Breast epithelium (tissue), 3 donors: ENCODE results near the gene SEMA3F.

ENCODE experiments used
- CTCF ChIP-seq, 3 donors: fragments of 450-650 bp; IDR thresholded peaks; one replicate each; pipeline ENCODE4 v1.5.1; 2016 to 2017; ENCODE audit warnings: antibody characterized with exemption in 3 of 3, mild to moderate bottlenecking in 3 of 3, moderate library complexity in 3 of 3
- POLR2A ChIP-seq: fragments of 450-650 bp; IDR thresholded peaks from one replicate; pipeline ENCODE4 v1.6.1; 2016; ENCODE audit warnings: antibody characterized with exemption, mild to moderate bottlenecking, moderate library complexity

GRCh38 chr3:50170689-50171088 is 15.6 kb downstream of the SEMA3F start:
- TF ChIP-seq POLR2A (no peak), CTCF (IDR thresholded peaks at IDR 0.05) (no peak)
